HEK293T (cell line): ENCODE data around the gene WRAP73.
A peak's percentile ranks its signal among the peaks of the same experiment; 100 is the strongest.

ENCODE experiments used
- CTCF ChIA-PET: fragments of 350-600 bp; formaldehyde crosslinking; extraction: SDS; loops from one replicate; lab custom pipeline; 2021; ENCODE audit warnings: antibody characterized with exemption, inconsistent platforms; lab: Yijun Ruan, JAX
- POLR2A ChIA-PET: fragments of 350-600 bp; formaldehyde crosslinking; extraction: SDS; loops from one replicate; lab custom pipeline; 2020; ENCODE audit warnings: antibody characterized with exemption, inconsistent platforms; lab: Yijun Ruan, JAX
- DNase-seq: peaks from one replicate; pipeline ENCODE4 v3.0.0; 2012; ENCODE audit warnings: mixed read lengths; ENCODE audit errors: extremely low spot score
- ARNT ChIP-seq: fragments of 450-650 bp; IDR thresholded peaks from 2 replicates; pipeline ENCODE4 v1.6.1; 2017; ENCODE audit warnings: mild to moderate bottlenecking
- BHLHE40 ChIP-seq: fragments of 450-650 bp; IDR thresholded peaks from 2 replicates; pipeline ENCODE4 v1.6.1; 2016; ENCODE audit warnings: mild to moderate bottlenecking, moderate library complexity, borderline replicate concordance
- CTBP1 ChIP-seq: fragments of 450-650 bp; IDR thresholded peaks from 2 replicates; pipeline ENCODE4 v1.6.1; 2016; ENCODE audit warnings: borderline replicate concordance
- ELF4 ChIP-seq: fragments of 450-650 bp; IDR thresholded peaks from 2 replicates; pipeline ENCODE4 v1.6.1; 2017; ENCODE audit warnings: antibody characterized with exemption
- FOXA1 ChIP-seq: fragments of 450-650 bp; IDR thresholded peaks from 2 replicates; pipeline ENCODE4 v1.6.1; 2016; ENCODE audit warnings: mild to moderate bottlenecking
- FOXK2 ChIP-seq: fragments of 450-650 bp; IDR thresholded peaks from 2 replicates; pipeline ENCODE4 v1.6.1; 2016; ENCODE audit warnings: mild to moderate bottlenecking
- FOXM1 ChIP-seq: fragments of 450-650 bp; IDR thresholded peaks from 2 replicates; pipeline ENCODE4 v1.6.1; 2017; ENCODE audit warnings: mild to moderate bottlenecking, borderline replicate concordance
- HDGF ChIP-seq: fragments of 450-650 bp; IDR thresholded peaks from 2 replicates; pipeline ENCODE4 v1.6.1; 2017; ENCODE audit warnings: antibody characterized with exemption, borderline replicate concordance
- L3MBTL2 ChIP-seq: fragments of 450-650 bp; conservative IDR thresholded peaks from 2 replicates; pipeline ENCODE4 v1.6.1; 2016; ENCODE audit warnings: mild to moderate bottlenecking
- LEF1 ChIP-seq: fragments of 450-650 bp; IDR thresholded peaks from 2 replicates; pipeline ENCODE4 v1.6.1; 2017; ENCODE audit warnings: mild to moderate bottlenecking, borderline replicate concordance
- NFRKB ChIP-seq: fragments of 450-650 bp; IDR thresholded peaks from 2 replicates; pipeline ENCODE4 v1.6.1; 2016; ENCODE audit warnings: mild to moderate bottlenecking, moderate library complexity
- PKNOX1 ChIP-seq: fragments of 450-650 bp; IDR thresholded peaks from 2 replicates; pipeline ENCODE4 v1.6.1; 2016
- SP1 ChIP-seq: fragments of 450-650 bp; IDR thresholded peaks from 2 replicates; pipeline ENCODE4 v1.6.1; 2017
- SUZ12 ChIP-seq: fragments of 450-650 bp; IDR thresholded peaks from 2 replicates; pipeline ENCODE4 v1.6.1; 2016; ENCODE audit warnings: mild to moderate bottlenecking
- TARDBP ChIP-seq: fragments of 450-650 bp; IDR thresholded peaks from 2 replicates; pipeline ENCODE4 v1.6.1; 2016
- ZNF384 ChIP-seq: fragments of 450-650 bp; IDR thresholded peaks from 2 replicates; pipeline ENCODE4 v1.6.1; 2016

The WRAP73 gene

DNA sequence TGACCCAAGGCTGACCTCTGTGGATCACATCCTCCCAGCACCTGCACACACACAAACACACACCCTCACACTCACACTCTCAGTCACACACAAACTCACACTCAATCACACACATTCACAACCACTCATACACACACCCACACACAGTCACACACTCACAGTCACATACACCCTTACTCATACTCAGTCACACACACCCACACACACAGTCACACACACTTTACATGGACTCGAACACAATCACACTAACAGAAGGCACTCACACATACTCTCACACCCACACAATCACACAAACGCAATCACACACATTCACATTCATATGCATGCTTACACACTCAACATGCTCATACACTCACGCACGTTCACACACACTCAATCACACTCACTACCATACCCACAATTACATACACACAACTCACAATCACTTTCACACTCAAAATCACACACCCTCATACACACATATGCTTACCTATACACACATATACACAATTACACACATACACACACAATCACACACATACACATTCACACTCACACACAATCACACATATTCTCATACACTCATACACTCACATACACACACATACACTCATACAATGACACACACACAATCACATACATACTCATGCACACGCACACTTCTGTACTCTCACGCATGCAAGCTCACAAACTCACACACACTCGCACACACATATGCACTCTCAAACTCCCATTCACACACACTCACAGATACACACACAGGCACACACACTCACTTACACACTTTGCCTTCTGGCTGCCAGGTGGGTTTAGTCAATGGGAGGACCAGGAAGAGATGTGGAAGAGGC lies 44.7 kb downstream of the WRAP73 start:
- 0 out of 2 replicates have a peak, but pooled peaks have one; percentile 67 for TF ChIP-seq TARDBP
- no peak for TF ChIP-seq CTBP1
- ChIA-PET CTCF (no interaction called here), POLR2A (no interaction called here)
- no peak for DNase-seq

DNA sequence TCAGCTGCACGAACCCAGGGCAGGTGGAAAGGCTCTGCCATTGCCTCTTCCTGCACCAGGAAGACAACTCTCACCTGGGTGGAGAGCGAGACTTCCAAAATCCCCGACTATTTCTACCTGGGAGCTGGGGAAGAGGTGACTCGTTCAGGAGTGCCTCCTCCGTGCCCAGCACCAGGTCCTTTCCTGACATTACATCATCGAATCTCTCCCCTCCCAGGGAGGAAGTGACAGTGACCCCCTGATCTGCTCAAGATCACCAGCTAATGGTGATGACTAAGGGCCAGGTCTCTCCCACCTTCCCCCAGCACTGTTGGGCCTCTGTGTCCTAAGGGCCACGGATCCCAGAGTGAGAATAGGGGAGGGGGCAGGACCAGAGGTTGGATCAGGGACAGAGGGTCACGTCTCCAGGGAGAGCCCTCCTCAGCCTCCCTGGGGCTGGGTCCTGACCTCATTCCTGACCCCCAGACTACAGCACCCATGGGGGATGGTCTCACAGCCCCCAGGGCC lies 45.4 kb downstream of the WRAP73 start:
- TF ChIP-seq SP1 (no peak), ELF4 (no peak)
- ChIA-PET CTCF (no interaction called here), POLR2A (no interaction called here)
- DNase-seq: no peak

DNA sequence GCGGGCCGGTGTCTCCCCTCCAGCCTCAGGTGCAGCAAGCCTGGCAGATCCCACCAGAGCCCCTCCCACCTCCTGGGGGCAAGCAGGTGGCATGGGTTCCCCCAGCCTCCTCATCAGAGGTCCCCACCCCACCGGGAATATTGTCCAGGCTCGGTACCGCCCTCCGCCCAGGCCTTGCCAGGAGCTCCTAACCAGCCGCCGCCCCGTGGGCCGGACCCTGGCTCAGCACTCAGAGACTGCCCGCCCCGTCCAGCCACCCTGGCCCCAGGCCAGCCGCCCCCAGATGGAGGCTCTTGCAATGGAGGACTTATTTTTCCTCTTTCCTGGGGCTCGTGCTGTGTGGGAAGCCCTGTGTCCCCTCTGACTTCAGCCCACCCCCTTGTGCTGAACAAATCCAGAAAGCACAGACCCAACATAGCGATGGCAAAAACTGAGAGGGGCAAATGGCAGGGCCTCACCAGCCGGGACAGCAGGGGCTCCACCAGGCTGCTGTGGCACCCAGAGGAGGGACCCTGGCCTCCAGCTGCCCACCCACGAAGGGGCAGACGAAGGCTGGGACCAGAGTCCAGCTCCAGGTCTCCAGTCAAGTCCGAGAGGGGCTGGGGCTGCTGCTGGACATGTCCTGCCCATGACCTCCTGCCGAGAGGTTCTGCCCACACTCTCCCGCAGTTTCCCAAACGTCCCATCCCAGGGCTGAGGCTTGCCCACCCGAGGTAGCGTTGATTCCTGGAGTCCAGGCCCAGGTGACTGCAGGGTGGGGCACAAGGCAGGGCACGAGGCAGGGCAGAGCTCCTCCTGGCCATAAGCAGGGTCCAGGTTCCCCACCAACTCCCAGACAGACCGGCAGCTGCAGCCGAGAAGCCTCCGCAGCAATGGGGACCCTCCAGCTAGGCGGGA lies 46.1 kb downstream of the WRAP73 start:
- DNase-seq: no peak
- CTCF ChIA-PET: interaction anchor here (0.5 kb wide), 1 partner anchor 90 kb away, joined by 3 read pairs; no protein-coding TSS in a partner anchor
- POLR2A ChIA-PET: no interaction called here
- TF ChIP-seq TARDBP: no peak
- no peak for TF ChIP-seq SP1
- TF ChIP-seq PKNOX1: no peak
- TF ChIP-seq FOXA1: no peak
- no peak for TF ChIP-seq FOXM1
- TF ChIP-seq SUZ12: no peak
- no peak for TF ChIP-seq HDGF
- no peak for TF ChIP-seq CTBP1
- no peak for TF ChIP-seq NFRKB
- TF ChIP-seq FOXK2: no peak
- no peak for TF ChIP-seq L3MBTL2
- no peak for TF ChIP-seq ARNT
- no peak for TF ChIP-seq LEF1
- TF ChIP-seq ELF4: no peak

GRCh38 chr1:3603156-3603555 lies 46.7 kb downstream of the WRAP73 start:
- TF ChIP-seq SUZ12 (no peak), ZNF384 (no peak), SP1 (no peak), ELF4 (no peak), FOXA1 (no peak), LEF1 (no peak), BHLHE40 (no peak), FOXK2 (no peak), L3MBTL2 (no peak), FOXM1 (no peak), HDGF (no peak)
- DNase-seq: no peak
- ChIA-PET CTCF (interaction anchor here (0.5 kb wide), 1 partner anchor 89 kb away, joined by 3 read pairs; no protein-coding TSS in a partner anchor), POLR2A (no interaction called here)

DNA sequence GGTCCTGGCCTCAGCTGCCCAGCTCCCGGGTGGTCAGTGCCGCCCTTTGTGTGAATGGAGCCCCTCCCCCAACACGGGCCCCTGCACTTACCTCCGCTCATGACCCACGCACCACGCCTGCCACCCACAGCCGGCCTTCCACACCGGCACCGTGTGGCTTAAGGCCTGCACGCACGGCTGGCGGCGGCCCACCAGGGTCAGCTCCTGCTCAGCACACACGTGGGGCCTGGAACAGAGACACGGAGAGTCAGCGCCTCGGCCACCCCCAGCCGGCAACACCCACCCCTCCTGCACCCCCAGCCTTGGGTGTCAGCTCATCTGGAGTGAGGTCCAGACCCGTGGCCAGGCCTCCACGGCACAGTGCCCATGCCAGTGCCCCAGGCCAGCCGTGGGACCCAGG lies 47.5 kb downstream of the WRAP73 start:
- TF ChIP-seq ARNT (no peak), HDGF (no peak)
- ChIA-PET POLR2A (no interaction called here), CTCF (no interaction called here)
- DNase-seq: no peak

DNA sequence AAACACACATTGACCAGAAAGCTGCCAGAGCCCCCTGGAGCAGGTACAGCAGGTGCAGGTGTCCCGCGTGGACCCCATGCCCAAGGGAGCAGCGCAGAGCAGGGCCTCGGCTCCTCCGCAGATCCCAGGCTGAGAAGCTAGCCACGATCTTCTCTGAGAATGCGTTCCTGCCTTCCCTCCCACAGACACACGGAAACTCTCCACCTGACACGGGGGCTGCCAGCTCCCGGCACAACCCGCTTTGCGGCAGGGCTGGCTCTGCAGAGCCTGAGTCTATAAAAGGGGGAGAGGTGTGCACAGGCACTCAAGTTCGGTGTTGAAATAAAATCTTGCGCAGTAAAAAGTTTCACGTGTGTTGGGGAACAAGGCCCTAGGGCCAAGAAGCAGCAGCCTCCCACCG lies 48.2 kb downstream of the WRAP73 start:
- TF ChIP-seq PKNOX1 (no peak), ARNT (no peak), NFRKB (no peak), SP1 (no peak), HDGF (no peak), TARDBP (no peak), ELF4 (no peak), L3MBTL2 (no peak), FOXM1 (no peak), SUZ12 (no peak)
- ChIA-PET CTCF (interaction anchor here (1.1 kb wide), 1 partner anchor 13 kb away, joined by 3 read pairs; no protein-coding TSS in a partner anchor), POLR2A (no interaction called here)
- no peak for DNase-seq

- no peak for DNase-seq
- CTCF ChIA-PET: no interaction called here
- POLR2A ChIA-PET: no interaction called here
- TF ChIP-seq ELF4 (no peak), L3MBTL2 (no peak), FOXM1 (no peak), FOXK2 (no peak), SUZ12 (no peak), SP1 (no peak), LEF1 (no peak), HDGF (no peak), TARDBP (no peak), ZNF384 (no peak), NFRKB (no peak), BHLHE40 (no peak), ARNT (no peak), PKNOX1 (no peak), CTBP1 (no peak), FOXA1 (no peak)
Measured at GRCh38 chr1:3600354-3600753, 49.5 kb downstream of the WRAP73 start.
